ENCODE data around the gene NFATC4. TPM values are rescaled to one million over a fixed set of nuclear protein-coding genes. Genes with fewer than 3 reads are reported as not detected.

Gene NFATC4
- total RNA-seq, 1 experiment from 2014 or later: 60.7 TPM

DNA sequence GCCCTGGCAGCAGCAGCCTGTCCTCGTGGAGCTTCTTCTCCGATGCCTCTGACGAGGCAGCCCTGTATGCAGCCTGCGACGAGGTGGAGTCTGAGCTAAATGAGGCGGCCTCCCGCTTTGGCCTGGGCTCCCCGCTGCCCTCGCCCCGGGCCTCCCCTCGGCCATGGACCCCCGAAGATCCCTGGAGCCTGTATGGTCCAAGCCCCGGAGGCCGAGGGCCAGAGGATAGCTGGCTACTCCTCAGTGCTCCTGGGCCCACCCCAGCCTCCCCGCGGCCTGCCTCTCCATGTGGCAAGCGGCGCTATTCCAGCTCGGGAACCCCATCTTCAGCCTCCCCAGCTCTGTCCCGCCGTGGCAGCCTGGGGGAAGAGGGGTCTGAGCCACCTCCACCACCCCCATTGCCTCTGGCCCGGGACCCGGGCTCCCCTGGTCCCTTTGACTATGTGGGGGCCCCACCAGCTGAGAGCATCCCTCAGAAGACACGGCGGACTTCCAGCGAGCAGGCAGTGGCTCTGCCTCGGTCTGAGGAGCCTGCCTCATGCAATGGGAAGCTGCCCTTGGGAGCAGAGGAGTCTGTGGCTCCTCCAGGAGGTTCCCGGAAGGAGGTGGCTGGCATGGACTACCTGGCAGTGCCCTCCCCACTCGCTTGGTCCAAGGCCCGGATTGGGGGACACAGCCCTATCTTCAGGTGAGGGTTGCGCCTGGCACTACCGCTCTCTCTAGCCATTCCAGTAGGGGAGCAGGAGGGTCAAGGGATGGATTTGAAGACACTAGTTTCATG is 2.1 kb downstream of the NFATC4 start (continued):
- TF ChIP-seq, protein P1, sequence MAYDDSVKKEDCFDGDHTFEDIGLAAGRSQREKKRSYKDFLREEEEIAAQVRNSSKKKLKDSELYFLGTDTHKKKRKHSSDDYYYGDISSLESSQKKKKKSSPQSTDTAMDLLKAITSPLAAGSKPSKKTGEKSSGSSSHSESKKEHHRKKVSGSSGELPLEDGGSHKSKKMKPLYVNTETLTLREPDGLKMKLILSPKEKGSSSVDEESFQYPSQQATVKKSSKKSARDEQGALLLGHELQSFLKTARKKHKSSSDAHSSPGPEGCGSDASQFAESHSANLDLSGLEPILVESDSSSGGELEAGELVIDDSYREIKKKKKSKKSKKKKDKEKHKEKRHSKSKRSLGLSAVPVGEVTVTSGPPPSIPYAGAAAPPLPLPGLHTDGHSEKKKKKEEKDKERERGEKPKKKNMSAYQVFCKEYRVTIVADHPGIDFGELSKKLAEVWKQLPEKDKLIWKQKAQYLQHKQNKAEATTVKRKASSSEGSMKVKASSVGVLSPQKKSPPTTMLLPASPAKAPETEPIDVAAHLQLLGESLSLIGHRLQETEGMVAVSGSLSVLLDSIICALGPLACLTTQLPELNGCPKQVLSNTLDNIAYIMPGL (CRISPR knock-in tag; IDR thresholded peaks at IDR 0.05): no peak
- TF ChIP-seq, protein P2, sequence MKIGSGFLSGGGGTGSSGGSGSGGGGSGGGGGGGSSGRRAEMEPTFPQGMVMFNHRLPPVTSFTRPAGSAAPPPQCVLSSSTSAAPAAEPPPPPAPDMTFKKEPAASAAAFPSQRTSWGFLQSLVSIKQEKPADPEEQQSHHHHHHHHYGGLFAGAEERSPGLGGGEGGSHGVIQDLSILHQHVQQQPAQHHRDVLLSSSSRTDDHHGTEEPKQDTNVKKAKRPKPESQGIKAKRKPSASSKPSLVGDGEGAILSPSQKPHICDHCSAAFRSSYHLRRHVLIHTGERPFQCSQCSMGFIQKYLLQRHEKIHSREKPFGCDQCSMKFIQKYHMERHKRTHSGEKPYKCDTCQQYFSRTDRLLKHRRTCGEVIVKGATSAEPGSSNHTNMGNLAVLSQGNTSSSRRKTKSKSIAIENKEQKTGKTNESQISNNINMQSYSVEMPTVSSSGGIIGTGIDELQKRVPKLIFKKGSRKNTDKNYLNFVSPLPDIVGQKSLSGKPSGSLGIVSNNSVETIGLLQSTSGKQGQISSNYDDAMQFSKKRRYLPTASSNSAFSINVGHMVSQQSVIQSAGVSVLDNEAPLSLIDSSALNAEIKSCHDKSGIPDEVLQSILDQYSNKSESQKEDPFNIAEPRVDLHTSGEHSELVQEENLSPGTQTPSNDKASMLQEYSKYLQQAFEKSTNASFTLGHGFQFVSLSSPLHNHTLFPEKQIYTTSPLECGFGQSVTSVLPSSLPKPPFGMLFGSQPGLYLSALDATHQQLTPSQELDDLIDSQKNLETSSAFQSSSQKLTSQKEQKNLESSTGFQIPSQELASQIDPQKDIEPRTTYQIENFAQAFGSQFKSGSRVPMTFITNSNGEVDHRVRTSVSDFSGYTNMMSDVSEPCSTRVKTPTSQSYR (CRISPR knock-in tag; IDR thresholded peaks at IDR 0.05): no peak
- no peak for TF ChIP-seq ZNF416 (CRISPR knock-in tag; IDR thresholded peaks at IDR 0.05)

DNA sequence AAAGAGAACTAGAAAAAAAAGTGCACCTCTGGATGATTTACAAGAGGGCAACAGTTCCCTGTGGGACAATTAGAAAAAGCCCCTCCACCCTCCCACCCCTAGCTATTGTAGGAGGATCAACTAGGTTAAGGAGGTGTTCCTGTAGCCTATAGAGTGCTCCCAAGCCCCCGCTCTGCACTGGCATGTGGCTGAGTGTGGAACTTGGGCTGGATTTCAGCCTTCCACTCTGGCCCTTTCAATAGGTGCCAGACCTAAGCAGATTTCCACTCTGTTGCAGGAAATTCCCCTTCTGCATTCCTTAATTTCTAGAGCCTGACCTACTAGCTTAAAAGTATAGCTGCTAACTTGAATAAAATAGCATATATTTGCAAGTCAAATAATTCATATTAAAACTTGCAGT is 2.8 kb downstream of the NFATC4 start:
- no peak overlapping the region for H3K4me3 Mint-ChIP-seq
- peaks cover 14% of the 10 kb centered on the region for H3K4me1 Mint-ChIP-seq
- H3K9me3 Mint-ChIP-seq: no peaks in the 10 kb centered on the region
- DNase-seq (ENCODE audit: low spot score) (no peak), ATAC-seq (no peak)
- ChIA-PET POLR2A (no interaction called here), CTCF (interaction anchor here (1.2 to 3.7 kb wide), 4 partner anchors 9 to 61 kb away, joined by 3 to 29 read pairs (median 5); no protein-coding TSS in a partner anchor)
- no peaks in the 10 kb centered on the region for H3K27me3 Mint-ChIP-seq (ENCODE audit: low read depth)
- H3K36me3 Mint-ChIP-seq: peaks cover 4% of the 10 kb centered on the region; the same call in 1 of the 2 replicates
- H3K27ac Mint-ChIP-seq: no peak overlapping the region
- TF ChIP-seq KAT7 (CRISPR knock-in tag; IDR thresholded peaks at IDR 0.05; ENCODE audit: borderline replicate concordance): no peak
- TF ChIP-seq, protein P3, sequence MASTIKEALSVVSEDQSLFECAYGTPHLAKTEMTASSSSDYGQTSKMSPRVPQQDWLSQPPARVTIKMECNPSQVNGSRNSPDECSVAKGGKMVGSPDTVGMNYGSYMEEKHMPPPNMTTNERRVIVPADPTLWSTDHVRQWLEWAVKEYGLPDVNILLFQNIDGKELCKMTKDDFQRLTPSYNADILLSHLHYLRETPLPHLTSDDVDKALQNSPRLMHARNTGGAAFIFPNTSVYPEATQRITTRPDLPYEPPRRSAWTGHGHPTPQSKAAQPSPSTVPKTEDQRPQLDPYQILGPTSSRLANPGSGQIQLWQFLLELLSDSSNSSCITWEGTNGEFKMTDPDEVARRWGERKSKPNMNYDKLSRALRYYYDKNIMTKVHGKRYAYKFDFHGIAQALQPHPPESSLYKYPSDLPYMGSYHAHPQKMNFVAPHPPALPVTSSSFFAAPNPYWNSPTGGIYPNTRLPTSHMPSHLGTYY (CRISPR knock-in tag; IDR thresholded peaks at IDR 0.05): no peak
- TF ChIP-seq, protein P4, sequence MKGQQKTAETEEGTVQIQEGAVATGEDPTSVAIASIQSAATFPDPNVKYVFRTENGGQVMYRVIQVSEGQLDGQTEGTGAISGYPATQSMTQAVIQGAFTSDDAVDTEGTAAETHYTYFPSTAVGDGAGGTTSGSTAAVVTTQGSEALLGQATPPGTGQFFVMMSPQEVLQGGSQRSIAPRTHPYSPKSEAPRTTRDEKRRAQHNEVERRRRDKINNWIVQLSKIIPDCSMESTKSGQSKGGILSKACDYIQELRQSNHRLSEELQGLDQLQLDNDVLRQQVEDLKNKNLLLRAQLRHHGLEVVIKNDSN (CRISPR knock-in tag; IDR thresholded peaks at IDR 0.05): no peak
- TF ChIP-seq, protein P5, sequence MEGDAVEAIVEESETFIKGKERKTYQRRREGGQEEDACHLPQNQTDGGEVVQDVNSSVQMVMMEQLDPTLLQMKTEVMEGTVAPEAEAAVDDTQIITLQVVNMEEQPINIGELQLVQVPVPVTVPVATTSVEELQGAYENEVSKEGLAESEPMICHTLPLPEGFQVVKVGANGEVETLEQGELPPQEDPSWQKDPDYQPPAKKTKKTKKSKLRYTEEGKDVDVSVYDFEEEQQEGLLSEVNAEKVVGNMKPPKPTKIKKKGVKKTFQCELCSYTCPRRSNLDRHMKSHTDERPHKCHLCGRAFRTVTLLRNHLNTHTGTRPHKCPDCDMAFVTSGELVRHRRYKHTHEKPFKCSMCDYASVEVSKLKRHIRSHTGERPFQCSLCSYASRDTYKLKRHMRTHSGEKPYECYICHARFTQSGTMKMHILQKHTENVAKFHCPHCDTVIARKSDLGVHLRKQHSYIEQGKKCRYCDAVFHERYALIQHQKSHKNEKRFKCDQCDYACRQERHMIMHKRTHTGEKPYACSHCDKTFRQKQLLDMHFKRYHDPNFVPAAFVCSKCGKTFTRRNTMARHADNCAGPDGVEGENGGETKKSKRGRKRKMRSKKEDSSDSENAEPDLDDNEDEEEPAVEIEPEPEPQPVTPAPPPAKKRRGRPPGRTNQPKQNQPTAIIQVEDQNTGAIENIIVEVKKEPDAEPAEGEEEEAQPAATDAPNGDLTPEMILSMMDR (IDR thresholded peaks at IDR 0.05): no peak
- no peak for TF ChIP-seq GTF2I (CRISPR knock-in tag; conservative IDR thresholded peaks at IDR 0.05)
- TF ChIP-seq, protein P6, sequence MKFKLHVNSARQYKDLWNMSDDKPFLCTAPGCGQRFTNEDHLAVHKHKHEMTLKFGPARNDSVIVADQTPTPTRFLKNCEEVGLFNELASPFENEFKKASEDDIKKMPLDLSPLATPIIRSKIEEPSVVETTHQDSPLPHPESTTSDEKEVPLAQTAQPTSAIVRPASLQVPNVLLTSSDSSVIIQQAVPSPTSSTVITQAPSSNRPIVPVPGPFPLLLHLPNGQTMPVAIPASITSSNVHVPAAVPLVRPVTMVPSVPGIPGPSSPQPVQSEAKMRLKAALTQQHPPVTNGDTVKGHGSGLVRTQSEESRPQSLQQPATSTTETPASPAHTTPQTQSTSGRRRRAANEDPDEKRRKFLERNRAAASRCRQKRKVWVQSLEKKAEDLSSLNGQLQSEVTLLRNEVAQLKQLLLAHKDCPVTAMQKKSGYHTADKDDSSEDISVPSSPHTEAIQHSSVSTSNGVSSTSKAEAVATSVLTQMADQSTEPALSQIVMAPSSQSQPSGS (CRISPR knock-in tag; IDR thresholded peaks at IDR 0.05; ENCODE audit: borderline replicate concordance, low read depth): no peak
- TF ChIP-seq, protein P7, sequence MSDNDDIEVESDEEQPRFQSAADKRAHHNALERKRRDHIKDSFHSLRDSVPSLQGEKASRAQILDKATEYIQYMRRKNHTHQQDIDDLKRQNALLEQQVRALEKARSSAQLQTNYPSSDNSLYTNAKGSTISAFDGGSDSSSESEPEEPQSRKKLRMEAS (CRISPR knock-in tag; IDR thresholded peaks at IDR 0.05): no peak
- TF ChIP-seq CBFB (CRISPR knock-in tag; IDR thresholded peaks at IDR 0.05; ENCODE audit: low read depth): no peak
- TF ChIP-seq, protein P8, sequence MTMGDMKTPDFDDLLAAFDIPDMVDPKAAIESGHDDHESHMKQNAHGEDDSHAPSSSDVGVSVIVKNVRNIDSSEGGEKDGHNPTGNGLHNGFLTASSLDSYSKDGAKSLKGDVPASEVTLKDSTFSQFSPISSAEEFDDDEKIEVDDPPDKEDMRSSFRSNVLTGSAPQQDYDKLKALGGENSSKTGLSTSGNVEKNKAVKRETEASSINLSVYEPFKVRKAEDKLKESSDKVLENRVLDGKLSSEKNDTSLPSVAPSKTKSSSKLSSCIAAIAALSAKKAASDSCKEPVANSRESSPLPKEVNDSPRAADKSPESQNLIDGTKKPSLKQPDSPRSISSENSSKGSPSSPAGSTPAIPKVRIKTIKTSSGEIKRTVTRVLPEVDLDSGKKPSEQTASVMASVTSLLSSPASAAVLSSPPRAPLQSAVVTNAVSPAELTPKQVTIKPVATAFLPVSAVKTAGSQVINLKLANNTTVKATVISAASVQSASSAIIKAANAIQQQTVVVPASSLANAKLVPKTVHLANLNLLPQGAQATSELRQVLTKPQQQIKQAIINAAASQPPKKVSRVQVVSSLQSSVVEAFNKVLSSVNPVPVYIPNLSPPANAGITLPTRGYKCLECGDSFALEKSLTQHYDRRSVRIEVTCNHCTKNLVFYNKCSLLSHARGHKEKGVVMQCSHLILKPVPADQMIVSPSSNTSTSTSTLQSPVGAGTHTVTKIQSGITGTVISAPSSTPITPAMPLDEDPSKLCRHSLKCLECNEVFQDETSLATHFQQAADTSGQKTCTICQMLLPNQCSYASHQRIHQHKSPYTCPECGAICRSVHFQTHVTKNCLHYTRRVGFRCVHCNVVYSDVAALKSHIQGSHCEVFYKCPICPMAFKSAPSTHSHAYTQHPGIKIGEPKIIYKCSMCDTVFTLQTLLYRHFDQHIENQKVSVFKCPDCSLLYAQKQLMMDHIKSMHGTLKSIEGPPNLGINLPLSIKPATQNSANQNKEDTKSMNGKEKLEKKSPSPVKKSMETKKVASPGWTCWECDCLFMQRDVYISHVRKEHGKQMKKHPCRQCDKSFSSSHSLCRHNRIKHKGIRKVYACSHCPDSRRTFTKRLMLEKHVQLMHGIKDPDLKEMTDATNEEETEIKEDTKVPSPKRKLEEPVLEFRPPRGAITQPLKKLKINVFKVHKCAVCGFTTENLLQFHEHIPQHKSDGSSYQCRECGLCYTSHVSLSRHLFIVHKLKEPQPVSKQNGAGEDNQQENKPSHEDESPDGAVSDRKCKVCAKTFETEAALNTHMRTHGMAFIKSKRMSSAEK (CRISPR knock-in tag; IDR thresholded peaks at IDR 0.05; ENCODE audit: borderline replicate concordance): no peak
- TF ChIP-seq, protein P2 (CRISPR knock-in tag; IDR thresholded peaks at IDR 0.05): no peak
- TF ChIP-seq ZNF317 (CRISPR knock-in tag; IDR thresholded peaks at IDR 0.05; ENCODE audit: borderline replicate concordance, low read depth): no peak
- no peak for TF ChIP-seq ZNF138 (CRISPR knock-in tag; conservative IDR thresholded peaks at IDR 0.05)
